SK-N-SH (cell line): ENCODE data around the gene DENND1A. TPM values are rescaled to one million over a fixed set of nuclear protein-coding genes. Genes with fewer than 3 reads are reported as not detected.

ENCODE experiments used
- CTCF ChIA-PET: fragments of 300-600, 350-600 bp; formaldehyde crosslinking; extraction: SDS; loops from one replicate; lab custom pipeline; 2021; lab: Yijun Ruan, JAX
- POLR2A ChIA-PET: fragments of 350-600 bp; sonication (Branson Sonifier 250); formaldehyde crosslinking; extraction: SDS; loops from one replicate; lab custom pipeline; 2020; ENCODE audit warnings: antibody characterized with exemption, inconsistent platforms; lab: Yijun Ruan, JAX
- DNase-seq: peaks from one replicate; pipeline ENCODE4 v3.0.0; 2012
- H2AFZ ChIP-seq: fragments of 200-600 bp; sonication (generic); 2 replicates; pipeline ENCODE4 v1.8.1; 2016; ENCODE audit warnings: antibody characterized with exemption, mild to moderate bottlenecking, low read depth
- H3F3A ChIP-seq: fragments of 200-600 bp; sonication (generic); replicated peaks from 2 replicates; pipeline ENCODE3; 2016; ENCODE audit warnings: antibody characterized with exemption, mild to moderate bottlenecking; ENCODE audit not compliant: insufficient read depth
- H3K27ac ChIP-seq, 2 experiments: fragments of 200-500 bp in 1 of 2; fragments of 200-600 bp in 1 of 2; sonication (Bioruptor generic) in 1 of 2; sonication (generic), shearing (Covaris generic) in 1 of 2; 2 replicates each; pipeline versions ENCODE4 v1.5.1 to v1.6.1; 2014 to 2016; ENCODE audit warnings: low read depth in 2 of 2, inconsistent platforms in 1 of 2, low read length in 1 of 2, mild to moderate bottlenecking in 1 of 2, mixed read lengths in 1 of 2
- H3K27me3 ChIP-seq: fragments of 200-600 bp; sonication (generic), shearing (Covaris generic); 2 replicates; pipeline ENCODE4 v1.6.1; 2016; ENCODE audit warnings: mixed run types; ENCODE audit not compliant: insufficient read depth
- H3K36me3 ChIP-seq, 2 experiments: fragments of 200-500 bp in 1 of 2; fragments of 200-600 bp in 1 of 2; sonication (Bioruptor generic) in 1 of 2; sonication (generic) in 1 of 2; replicated peaks in 1 of 2; 2 replicates each; pipeline versions ENCODE3 to v1.5.1; 2014 to 2016; ENCODE audit warnings: low read length in 1 of 2, mild to moderate bottlenecking in 1 of 2; ENCODE audit not compliant: insufficient read depth in 2 of 2, control insufficient read depth in 1 of 2
- H3K4me1 ChIP-seq, 2 experiments: fragments of 200-500 bp in 1 of 2; fragments of 200-600 bp in 1 of 2; sonication (Bioruptor generic) in 1 of 2; sonication (generic), shearing (Covaris generic) in 1 of 2; 2 replicates each; pipeline versions ENCODE4 v1.5.1 to v1.6.1; 2014 to 2016; ENCODE audit warnings: low read depth in 1 of 2, low read length in 1 of 2, mixed run types in 1 of 2; ENCODE audit not compliant: insufficient read depth in 2 of 2, control insufficient read depth in 1 of 2
- H3K4me2 ChIP-seq: fragments of 200-600 bp; sonication (generic), shearing (Covaris generic); 2 replicates; pipeline ENCODE4 v1.6.1; 2017; ENCODE audit warnings: mixed run types
- H3K4me3 ChIP-seq, 2 experiments: fragments of 200-500 bp in 1 of 2; fragments of 200-600 bp in 1 of 2; sonication (Bioruptor generic) in 1 of 2; sonication (generic), shearing (Covaris generic) in 1 of 2; 2 replicates each; pipeline versions ENCODE4 v1.5.1 to v1.8.1; 2014 to 2016; ENCODE audit warnings: low read depth in 2 of 2, inconsistent platforms in 1 of 2, low read length in 1 of 2, mild to moderate bottlenecking in 1 of 2, mixed read lengths in 1 of 2, moderate library complexity in 1 of 2
- H3K79me2 ChIP-seq: fragments of 200-600 bp; sonication (generic); 2 replicates; pipeline ENCODE4 v1.8.1; 2017; ENCODE audit warnings: mild to moderate bottlenecking; ENCODE audit not compliant: insufficient read depth
- H3K9ac ChIP-seq: fragments of 200-600 bp; sonication (generic); 2 replicates; pipeline ENCODE4 v1.6.1; 2017; ENCODE audit warnings: mixed run types
- H3K9me2 ChIP-seq: fragments of 200-600 bp; sonication (generic); 2 replicates; pipeline ENCODE4 v1.6.1; 2017; ENCODE audit warnings: mixed run types
- H3K9me3 ChIP-seq: fragments of 200-600 bp; sonication (generic); 2 replicates; pipeline ENCODE4 v1.6.1; 2017; ENCODE audit warnings: mixed run types, mild to moderate bottlenecking, moderate library complexity
- H4K20me1 ChIP-seq: fragments of 200-600 bp; sonication (generic); 2 replicates; pipeline ENCODE4 v1.6.1; 2017; ENCODE audit warnings: mild to moderate bottlenecking, mixed run types; ENCODE audit not compliant: insufficient read depth
- CTCF ChIP-seq: fragments of 200-600 bp; sonication (generic); IDR thresholded peaks from 2 replicates; pipeline ENCODE4 v1.6.1; 2017; ENCODE audit warnings: antibody characterized with exemption, mild to moderate bottlenecking, moderate library complexity
- EP300 ChIP-seq, 2 experiments: IDR thresholded peaks; 2 replicates each; pipeline versions ENCODE4 v1.4.0 to v1.6.1; 2012; ENCODE audit warnings: borderline replicate concordance in 1 of 2, low read depth in 1 of 2, low read length in 1 of 2
- FOSL2 ChIP-seq: IDR thresholded peaks from 2 replicates; pipeline ENCODE4 v1.4.0; 2012; ENCODE audit warnings: low read depth, mild to moderate bottlenecking, moderate library complexity, borderline replicate concordance
- IRF3 ChIP-seq: fragments of 150-350 bp; IDR thresholded peaks from 2 replicates; pipeline ENCODE4 v1.6.1; 2016; ENCODE audit warnings: mild to moderate bottlenecking, low read depth, low read length
- NRF1 ChIP-seq: IDR thresholded peaks from 2 replicates; pipeline ENCODE4 v1.6.1; 2012; ENCODE audit warnings: low read depth, mild to moderate bottlenecking, low read length
- POLR2AphosphoS5 ChIP-seq: IDR thresholded peaks from 2 replicates; pipeline ENCODE4 v1.6.1; 2012; ENCODE audit warnings: low read depth, low read length
- RCOR1 ChIP-seq: fragments of 150-350 bp; IDR thresholded peaks from 2 replicates; pipeline ENCODE4 v1.6.1; 2017; ENCODE audit warnings: antibody characterized with exemption, low read length
- RFX5 ChIP-seq: IDR thresholded peaks from 2 replicates; pipeline ENCODE4 v1.6.1; 2012; ENCODE audit warnings: mild to moderate bottlenecking, improper control_type of control experiment, low read length
- SIN3A ChIP-seq: IDR thresholded peaks from 2 replicates; pipeline ENCODE4 v1.6.1; 2012; ENCODE audit warnings: low read depth, mild to moderate bottlenecking, low read length, moderate library complexity, borderline replicate concordance
- SMC3 ChIP-seq: IDR thresholded peaks from 2 replicates; pipeline ENCODE4 v1.6.1; 2012; ENCODE audit warnings: low read depth, low read length, improper control_type of control experiment
- TAF1 ChIP-seq: IDR thresholded peaks from 2 replicates; pipeline ENCODE4 v1.6.1; 2012; ENCODE audit warnings: low read depth, mild to moderate bottlenecking, low read length, moderate library complexity, borderline replicate concordance
- USF2 ChIP-seq: fragments of 150-350 bp; IDR thresholded peaks from 2 replicates; pipeline ENCODE4 v1.6.1; 2017; ENCODE audit warnings: antibody characterized with exemption, low read length, low read depth, borderline replicate concordance
- YY1 ChIP-seq: IDR thresholded peaks from 2 replicates; pipeline ENCODE4 v1.4.0; 2012; ENCODE audit warnings: low read depth, mild to moderate bottlenecking
- WGBS: methylation state at CpG from one replicate; pipeline ENCODE4 v1.1.6; 2017; ENCODE audit warnings: low lambda C conversion rate; 5-methylcytosine and 5-hydroxymethylcytosine counted together
- polyA plus RNA-seq, 3 experiments: library from polyadenylated mRNA; depleted of rRNA; stranded (reverse); fragments of >200 nt; gene quantifications; 2 replicates each; pipeline ENCODE4 v1.2.3, GENCODE V29; 2012

DENND1A gene
- polyA plus RNA-seq, 1 of the 3 experiments (the other 2 are of a cell fraction) = 25.4 TPM

GRCh38 chr9:123511326-123512277, 418.3 kb downstream of the DENND1A start:
- POLR2A ChIA-PET = no interaction called here

GRCh38 chr9:123509646-123510045, 420.3 kb downstream of the DENND1A start:
- H3K36me3 ChIP-seq = no peaks in the 10 kb centered on the region
- no peak for DNase-seq
- H4K20me1 ChIP-seq = no peaks in the 10 kb centered on the region
- no peaks in the 10 kb centered on the region for H3K27me3 ChIP-seq
- CTCF ChIA-PET = no interaction called here
- no peaks in the 10 kb centered on the region for H3K9me2 ChIP-seq
- no peak overlapping the region for H3K9ac ChIP-seq
- TF ChIP-seq SIN3A (no peak), SMC3 (no peak), CTCF (no peak), POLR2AphosphoS5 (no peak), YY1 (no peak), RCOR1 (no peak), RFX5 (no peak), USF2 (no peak), NRF1 (no peak)
- peaks cover 0 to 4% of the 10 kb centered on the region in 2 experiments; a peak in 2 of 4 replicates for H3K4me1 ChIP-seq
- H3K9me3 ChIP-seq = no peaks in the 10 kb centered on the region
- no peak overlapping the region for H3K4me3 ChIP-seq
- H3F3A ChIP-seq = no peaks in the 10 kb centered on the region
- no peak overlapping the region for H2AFZ ChIP-seq
- WGBS = 78% methylated on average over 2 of the region's 2 CpGs
- H3K79me2 ChIP-seq = no peaks in the 10 kb centered on the region
- H3K27ac ChIP-seq = no peak overlapping the region
- POLR2A ChIA-PET = no interaction called here
- no peak overlapping the region for H3K4me2 ChIP-seq

More at GRCh38 chr9:123511326-123512277, 418.3 kb downstream of the DENND1A start:
- Histone ChIP-seq H3K9me3 (no peaks in the 10 kb centered on the region), H3K9me2 (no peaks in the 10 kb centered on the region), H3K27ac (no peak overlapping the region), H3F3A (no peaks in the 10 kb centered on the region), H3K9ac (no peak overlapping the region), H3K4me2 (no peak overlapping the region)
- DNase-seq = no peak
- TF ChIP-seq TAF1 (no peak), FOSL2 (no peak), IRF3 (no peak), EP300 (IDR thresholded peaks at IDR 0.05; ENCODE audit: borderline replicate concordance in 1 of 2, low read depth in 1 of 2, low read length in 1 of 2) (no peak)
- TF ChIP-seq, all 33 proteins: peak for 0
- H3K4me1 ChIP-seq = peaks cover 0 to 2% of the 10 kb centered on the region in 2 experiments; a peak in 1 of 4 replicates
- H3K79me2 ChIP-seq = no peaks in the 10 kb centered on the region
- H3K36me3 ChIP-seq = no peaks in the 10 kb centered on the region
- WGBS = 84% methylated on average over 13 of the region's 15 CpGs
- no peak overlapping the region for H2AFZ ChIP-seq
- H4K20me1 ChIP-seq = no peaks in the 10 kb centered on the region
- H3K4me3 ChIP-seq = no peak overlapping the region
- no peaks in the 10 kb centered on the region for H3K27me3 ChIP-seq
- CTCF ChIA-PET = interaction anchor here (0.7 to 1.3 kb wide), 2 partner anchors 19 to 540 kb away, joined by 3 read pairs; no protein-coding TSS in a partner anchor
